ENCODE results near the gene ALDH5A1. TPM values are rescaled to one million over a fixed set of nuclear protein-coding genes. Genes with fewer than 3 reads are reported as not detected.

ALDH5A1 gene
- total RNA-seq, 1 experiment from 2014 or later = 19.1 TPM

DNA sequence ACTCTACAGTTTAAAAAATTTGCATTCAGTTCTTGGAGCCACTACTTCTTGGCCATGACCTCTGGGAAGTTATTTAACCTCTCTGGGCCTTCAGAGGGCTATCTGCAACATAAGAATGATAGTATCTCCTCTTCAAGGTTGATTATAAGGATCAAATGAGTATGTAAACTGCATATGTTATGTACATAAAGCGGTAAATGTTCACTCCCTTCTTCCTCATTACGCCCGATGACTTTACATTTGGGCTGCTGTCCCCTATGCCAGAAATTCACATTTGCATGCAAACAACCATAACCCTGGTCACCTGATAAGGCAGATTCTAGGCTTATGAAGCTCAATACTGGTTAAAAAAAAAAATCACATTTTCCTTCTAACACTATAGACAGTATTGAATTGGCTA, 50.4 kb downstream of the ALDH5A1 start:
- BruUV-seq (replicated peaks) = no TSS peak
- H3K36me3 ChIP-seq (ENCODE audit: low read depth) = no peaks in the 10 kb centered on the region
- intact Hi-C loops (cut with micrococcal nuclease; ENCODE audit: unreplicated experiment) = no loop called here
- ChIA-PET CTCF (no interaction called here), POLR2A (ENCODE audit: unreplicated experiment) (no interaction called here)
- DNase-seq = no peak
- no peaks in the 10 kb centered on the region for H3K27me3 ChIP-seq (ENCODE audit: insufficient read depth, low read depth)
- peaks cover 8% of the 10 kb centered on the region for H3F3A ChIP-seq (ENCODE audit: insufficient read depth, low read depth)
- H2AFZ ChIP-seq = no peak overlapping the region
- TF ChIP-seq EZH2 (IDR thresholded peaks at IDR 0.05; ENCODE audit: low read depth) = no peak
- TF ChIP-seq, protein P1, sequence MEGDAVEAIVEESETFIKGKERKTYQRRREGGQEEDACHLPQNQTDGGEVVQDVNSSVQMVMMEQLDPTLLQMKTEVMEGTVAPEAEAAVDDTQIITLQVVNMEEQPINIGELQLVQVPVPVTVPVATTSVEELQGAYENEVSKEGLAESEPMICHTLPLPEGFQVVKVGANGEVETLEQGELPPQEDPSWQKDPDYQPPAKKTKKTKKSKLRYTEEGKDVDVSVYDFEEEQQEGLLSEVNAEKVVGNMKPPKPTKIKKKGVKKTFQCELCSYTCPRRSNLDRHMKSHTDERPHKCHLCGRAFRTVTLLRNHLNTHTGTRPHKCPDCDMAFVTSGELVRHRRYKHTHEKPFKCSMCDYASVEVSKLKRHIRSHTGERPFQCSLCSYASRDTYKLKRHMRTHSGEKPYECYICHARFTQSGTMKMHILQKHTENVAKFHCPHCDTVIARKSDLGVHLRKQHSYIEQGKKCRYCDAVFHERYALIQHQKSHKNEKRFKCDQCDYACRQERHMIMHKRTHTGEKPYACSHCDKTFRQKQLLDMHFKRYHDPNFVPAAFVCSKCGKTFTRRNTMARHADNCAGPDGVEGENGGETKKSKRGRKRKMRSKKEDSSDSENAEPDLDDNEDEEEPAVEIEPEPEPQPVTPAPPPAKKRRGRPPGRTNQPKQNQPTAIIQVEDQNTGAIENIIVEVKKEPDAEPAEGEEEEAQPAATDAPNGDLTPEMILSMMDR (conservative IDR thresholded peaks at IDR 0.05) = no peak
- no peak overlapping the region for H3K27ac ChIP-seq
- H3K4me3 ChIP-seq = no peak overlapping the region
- H3K4me2 ChIP-seq = no peak overlapping the region
- peaks cover 9% of the 10 kb centered on the region; the same call in 1 of the 2 replicates for H3K4me1 ChIP-seq (replicated peaks; ENCODE audit: insufficient read depth)
- no peaks in the 10 kb centered on the region for H3K9me3 ChIP-seq (ENCODE audit: insufficient read depth, low read depth)
- H3K79me2 ChIP-seq (ENCODE audit: low read depth) = no peaks in the 10 kb centered on the region
- H3K9me2 ChIP-seq (ENCODE audit: insufficient read depth) = no peaks in the 10 kb centered on the region
- H4K20me1 ChIP-seq (ENCODE audit: insufficient read depth) = no peaks in the 10 kb centered on the region

DNA sequence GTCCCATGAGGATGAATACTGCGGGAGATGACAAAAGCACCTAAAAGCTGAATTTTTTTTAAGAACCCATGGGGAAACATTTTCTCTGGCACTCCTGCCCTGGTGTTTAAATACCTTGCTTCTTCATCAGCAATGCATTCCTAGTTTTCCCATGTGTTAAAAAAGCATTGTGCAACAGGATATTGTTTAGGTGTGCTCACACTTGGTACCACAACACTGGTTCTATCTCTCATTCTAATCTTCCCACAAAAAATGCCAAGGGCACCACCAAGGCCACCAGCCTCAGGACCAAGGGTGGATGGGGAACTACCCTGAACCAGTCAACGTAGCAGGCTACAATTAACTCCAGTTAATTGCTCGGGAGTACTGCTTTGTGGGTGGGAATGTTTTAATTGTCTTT, 50.9 kb downstream of the ALDH5A1 start:
- peak in 1 of 2 experiments; percentile 75 for DNase-seq
- Histone ChIP-seq H3K36me3 (ENCODE audit: low read depth) (no peaks in the 10 kb centered on the region), H3K9me2 (ENCODE audit: insufficient read depth) (no peaks in the 10 kb centered on the region), H3K4me3 (no peak overlapping the region), H4K20me1 (ENCODE audit: insufficient read depth) (no peaks in the 10 kb centered on the region), H3K79me2 (ENCODE audit: low read depth) (no peaks in the 10 kb centered on the region), H3K27me3 (ENCODE audit: insufficient read depth, low read depth) (no peaks in the 10 kb centered on the region), H3F3A (ENCODE audit: insufficient read depth, low read depth) (peaks cover 8% of the 10 kb centered on the region), H3K27ac (no peak overlapping the region), H3K4me1 (replicated peaks; ENCODE audit: insufficient read depth) (peaks cover 9% of the 10 kb centered on the region; the same call in 1 of the 2 replicates), H2AFZ (no peak overlapping the region), H3K4me2 (no peak overlapping the region), H3K9me3 (ENCODE audit: insufficient read depth, low read depth) (no peaks in the 10 kb centered on the region)
- ChIA-PET CTCF (no interaction called here), POLR2A (ENCODE audit: unreplicated experiment) (no interaction called here)
- BruUV-seq (replicated peaks) = no TSS peak
- TF ChIP-seq, protein P1 (conservative IDR thresholded peaks at IDR 0.05) = no peak
- TF ChIP-seq EZH2 (IDR thresholded peaks at IDR 0.05; ENCODE audit: low read depth) = no peak
- intact Hi-C loops (cut with micrococcal nuclease; ENCODE audit: unreplicated experiment) = no loop called here

DNA sequence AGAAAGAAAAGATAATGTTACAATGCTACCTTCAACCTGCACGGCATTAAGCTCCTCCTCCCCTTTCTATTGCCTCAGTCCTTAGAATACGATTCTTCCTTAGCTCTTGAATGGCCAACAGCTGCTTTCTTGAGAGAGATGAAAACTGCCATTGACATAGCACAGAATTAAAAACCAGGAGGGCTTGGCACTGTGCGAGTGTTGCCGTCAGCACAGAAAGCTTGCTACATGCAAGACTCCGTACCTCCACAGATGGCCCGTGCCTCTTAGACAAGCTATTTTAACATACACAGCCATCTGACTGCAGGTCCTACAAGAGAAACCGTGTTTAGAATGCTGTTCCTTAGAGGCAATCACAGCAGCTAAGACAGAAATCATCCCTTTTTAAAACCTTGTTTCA, 51.7 kb downstream of the ALDH5A1 start:
- CTCF ChIA-PET = no interaction called here
- intact Hi-C loops (cut with micrococcal nuclease; ENCODE audit: unreplicated experiment) = no loop called here
- H3K4me2 ChIP-seq = no peak overlapping the region

More for the DNA sequence above, 51.7 kb downstream of the ALDH5A1 start:
- Histone ChIP-seq H3K27ac (no peak overlapping the region), H3K36me3 (ENCODE audit: low read depth) (no peaks in the 10 kb centered on the region), H3F3A (ENCODE audit: insufficient read depth, low read depth) (peaks cover 8% of the 10 kb centered on the region), H4K20me1 (ENCODE audit: insufficient read depth) (no peaks in the 10 kb centered on the region), H3K9me3 (ENCODE audit: insufficient read depth, low read depth) (no peaks in the 10 kb centered on the region), H3K27me3 (ENCODE audit: insufficient read depth, low read depth) (no peaks in the 10 kb centered on the region), H2AFZ (no peak overlapping the region), H3K4me1 (replicated peaks; ENCODE audit: insufficient read depth) (peaks cover 9% of the 10 kb centered on the region; the same call in 1 of the 2 replicates), H3K4me3 (no peak overlapping the region), H3K79me2 (ENCODE audit: low read depth) (no peaks in the 10 kb centered on the region), H3K9me2 (ENCODE audit: insufficient read depth) (no peaks in the 10 kb centered on the region)
- TF ChIP-seq, protein P1 (conservative IDR thresholded peaks at IDR 0.05) = no peak
- no TSS peak for BruUV-seq (replicated peaks)
- POLR2A ChIA-PET (ENCODE audit: unreplicated experiment) = no interaction called here
- DNase-seq = no peak
